ENCODE measurements around the gene CHMP4A.
"Not testable (repeated sequence)": the region's sequence is repeated elsewhere in the genome, so short reads cannot be mapped to it uniquely, and the experiment has no call there.

The CHMP4A gene

GRCh38 chr14:24246765-24247212, 33.5 kb upstream of the CHMP4A start:
- DNase-seq, result no peak

GRCh38 chr14:24245350-24245749, 32.1 kb upstream of the CHMP4A start:
- not testable (repeated sequence) for DNase-seq

DNA sequence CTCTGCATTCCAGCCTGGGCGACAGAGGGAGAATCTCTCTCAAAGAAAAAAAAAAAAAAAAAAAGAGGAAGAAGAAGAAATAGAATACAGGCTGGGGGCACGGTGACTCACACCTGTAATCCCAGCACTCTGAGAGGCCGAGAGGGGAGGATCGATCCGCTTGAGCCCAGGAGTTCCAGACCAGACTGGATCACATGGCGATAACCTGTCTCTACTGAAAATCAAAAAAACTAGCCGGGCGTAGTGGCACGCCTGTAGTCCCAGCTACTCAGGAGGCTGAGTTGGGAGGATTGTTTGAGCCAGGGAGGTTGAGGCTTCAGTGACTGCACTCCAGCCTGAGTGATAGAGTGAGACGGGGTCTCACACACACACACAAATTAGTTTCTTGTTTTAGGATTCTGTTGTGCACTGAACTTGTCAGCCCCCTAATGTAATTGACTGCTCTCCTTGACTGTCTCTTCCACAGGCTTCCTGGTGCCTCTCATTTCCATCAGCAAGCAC, 30.1 kb upstream of the CHMP4A start:
- DNase-seq, result no peak

GRCh38 chr14:24241829-24242443, 28.6 kb upstream of the CHMP4A start:
- peak; percentile 79 for DNase-seq

GRCh38 chr14:24240110-24240918, 27.0 kb upstream of the CHMP4A start:
- no peak for DNase-seq

GRCh38 chr14:24238527-24239037, 25.3 kb upstream of the CHMP4A start:
- DNase-seq, result no peak

DNA sequence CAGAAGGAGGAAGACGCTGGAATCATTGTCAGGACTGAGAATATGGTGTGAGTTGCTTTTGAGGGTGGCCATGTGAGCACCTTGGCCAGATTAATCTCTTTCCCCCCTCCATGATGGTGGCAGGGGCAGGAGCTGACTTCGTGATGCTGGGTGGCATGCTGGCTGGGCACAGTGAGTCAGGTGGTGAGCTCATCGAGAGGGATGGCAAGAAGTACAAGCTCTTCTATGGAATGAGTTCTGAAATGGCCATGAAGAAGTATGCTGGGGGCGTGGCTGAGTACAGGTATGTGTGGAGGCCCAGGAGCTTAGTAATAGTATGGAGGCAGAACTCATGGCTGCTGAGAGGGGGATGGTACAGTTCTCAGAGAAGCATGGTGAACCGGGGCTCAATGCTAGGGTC, 24.8 kb upstream of the CHMP4A start:
- DNase-seq, result no peak

- no peak for DNase-seq
Observed at GRCh38 chr14:24237463-24237955, 24.2 kb upstream of the CHMP4A start.

DNA sequence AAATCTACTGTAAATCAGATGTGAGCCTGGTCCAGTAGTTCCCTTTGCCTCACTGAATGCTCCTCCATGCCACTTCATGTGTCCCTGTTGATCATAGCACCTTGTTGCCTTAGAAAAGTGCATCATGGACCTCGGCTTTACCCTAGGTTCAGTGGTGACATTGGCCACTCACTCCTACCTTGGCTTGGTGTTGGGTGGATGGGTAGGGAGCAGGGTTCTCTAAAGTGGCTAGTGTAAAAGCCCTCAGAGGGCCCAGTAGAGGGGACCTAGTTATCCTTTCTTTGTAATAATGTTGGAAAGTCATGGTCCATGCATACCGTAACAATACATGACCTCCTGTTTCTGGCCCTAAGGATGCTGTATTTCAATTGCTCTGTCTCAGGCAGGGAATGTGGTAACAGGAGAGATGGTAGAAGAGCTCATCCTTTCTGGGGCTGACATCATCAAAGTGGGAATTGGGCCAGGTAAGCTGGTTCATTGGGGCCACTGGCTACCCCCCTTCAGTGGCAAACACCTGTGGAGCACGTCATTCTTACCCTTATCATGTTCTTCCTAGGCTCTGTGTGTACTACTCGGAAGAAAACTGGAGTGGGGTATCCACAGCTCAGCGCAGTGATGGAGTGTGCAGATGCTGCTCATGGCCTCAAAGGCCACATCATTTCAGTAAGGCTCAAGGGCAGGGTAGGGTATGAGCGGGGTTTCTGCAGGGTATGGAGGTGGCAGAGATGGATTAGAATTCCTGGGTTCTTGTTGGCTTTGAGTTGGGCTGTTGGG, 23.6 kb upstream of the CHMP4A start:
- no peak for DNase-seq

DNA sequence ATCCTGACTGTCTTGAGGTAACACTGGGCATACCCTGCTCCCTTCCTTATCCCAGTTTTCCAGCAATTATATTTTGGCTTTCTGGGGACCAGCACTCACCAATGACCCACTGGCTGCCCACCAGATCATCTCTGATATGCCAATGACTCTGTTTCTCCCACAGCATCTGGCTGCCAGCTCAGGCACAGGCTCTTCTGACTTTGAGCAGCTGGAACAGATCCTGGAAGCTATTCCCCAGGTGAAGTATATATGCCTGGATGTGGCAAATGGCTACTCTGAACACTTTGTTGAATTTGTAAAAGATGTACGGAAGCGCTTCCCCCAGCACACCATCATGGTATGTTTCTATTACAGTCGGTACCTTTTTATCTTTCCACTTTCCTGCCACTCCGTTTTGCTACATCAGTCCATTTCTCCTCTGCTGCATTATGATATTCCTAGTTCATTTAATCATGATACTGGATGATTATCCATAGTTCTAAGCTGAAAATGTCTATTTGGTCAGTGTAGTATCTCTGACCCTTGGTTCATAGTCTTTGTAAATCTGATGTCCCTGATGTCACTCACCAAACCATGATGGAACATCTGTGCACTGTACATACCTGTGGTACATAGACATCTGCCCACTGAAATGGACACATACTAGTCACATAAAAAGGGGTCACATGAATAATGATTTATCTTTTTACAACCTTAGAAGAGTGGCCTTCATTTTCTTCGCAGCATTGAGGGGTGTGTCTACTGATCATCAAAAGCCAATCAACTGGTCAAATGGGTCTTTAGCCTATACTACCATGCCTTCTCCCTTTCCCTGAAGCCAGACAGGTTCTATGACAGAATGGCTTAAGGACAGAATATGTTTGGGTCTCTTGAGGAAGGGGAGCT, 22.8 kb upstream of the CHMP4A start:
- no peak for DNase-seq

GRCh38 chr14:24234095-24235005, 21.1 kb upstream of the CHMP4A start:
- DNase-seq, result no peak

- DNase-seq, result no peak
Observed at GRCh38 chr14:24233538-24233866, 20.2 kb upstream of the CHMP4A start.

DNA sequence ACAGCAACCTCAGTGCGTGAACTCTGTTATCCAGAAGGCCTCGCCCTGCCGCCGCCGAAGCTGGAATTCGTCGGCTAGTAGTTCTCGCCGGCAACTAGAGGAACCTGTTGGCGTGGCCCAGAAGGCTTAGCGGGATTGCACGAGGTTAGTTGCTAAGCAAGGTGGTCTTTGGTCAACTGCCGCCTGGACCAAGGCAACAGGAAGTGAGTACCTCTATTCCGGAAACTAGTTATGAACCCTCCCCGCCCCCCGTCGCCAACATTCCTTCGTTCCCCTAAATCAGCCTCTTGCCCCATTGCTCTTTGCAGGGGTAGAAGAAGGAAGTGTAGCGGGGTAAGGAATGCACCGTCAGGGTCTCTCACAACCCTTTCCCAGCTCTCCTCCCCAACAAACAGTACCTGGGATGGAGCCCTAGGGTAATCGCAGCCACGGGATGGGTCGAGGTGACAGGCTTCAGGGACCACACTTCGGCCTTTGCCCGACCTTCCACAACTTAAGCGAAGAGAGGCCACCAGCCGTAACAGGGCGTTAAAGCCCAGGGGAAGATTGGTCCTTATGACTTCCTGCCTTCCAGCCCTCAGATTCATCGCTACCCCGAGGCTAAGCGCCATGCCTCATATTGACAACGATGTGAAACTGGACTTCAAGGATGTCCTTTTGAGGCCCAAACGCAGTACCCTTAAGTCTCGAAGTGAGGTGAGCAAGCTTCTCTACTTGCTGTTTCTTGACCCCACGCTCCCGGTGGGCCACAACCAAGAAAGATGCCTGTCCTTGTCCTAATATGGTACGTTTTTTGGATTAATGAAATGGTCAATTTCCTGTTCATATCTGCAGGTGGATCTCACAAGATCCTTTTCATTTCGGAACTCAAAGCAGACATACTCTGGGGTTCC, 19.6 kb upstream of the CHMP4A start, which contains the start of gene GMPR2:
TSS of gene GMPR2 (plus strand) at position 285 of the 893 bp plus-strand sequence. CDS start at position 610, 325 bp downstream.
- no peak for DNase-seq

DNA sequence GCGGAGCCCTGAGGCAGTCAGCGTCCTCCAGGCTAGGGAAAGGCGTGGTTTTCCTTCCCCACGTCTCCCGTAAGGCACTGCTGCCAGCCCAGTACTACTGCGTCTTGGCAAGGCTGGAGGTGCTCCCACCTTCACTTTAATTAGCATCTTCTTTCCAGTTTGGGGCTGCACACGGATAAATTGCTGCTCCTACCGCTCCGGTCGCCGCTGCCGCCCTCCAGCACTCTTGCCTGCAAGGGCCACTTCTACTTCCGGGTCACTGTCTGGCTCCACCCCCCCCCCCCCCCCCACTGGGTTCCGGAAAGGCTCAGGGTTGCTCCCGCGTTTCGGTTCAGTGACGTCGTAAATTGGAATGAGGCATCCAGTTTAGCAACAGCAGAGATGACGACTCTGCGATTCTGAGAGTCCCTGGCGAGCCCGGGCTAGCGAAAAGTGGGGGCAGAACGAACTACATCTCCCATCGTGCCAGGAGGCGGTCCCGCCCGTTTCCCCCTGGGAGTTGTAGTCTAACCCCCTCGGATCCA, 18.9 kb upstream of the CHMP4A start, which contains the start of gene NEDD8:
TSS of gene NEDD8 (minus strand) at position 247 of the 524 bp plus-strand sequence. CDS start at position 147, 100 bp downstream.
- peak; percentile 81 for DNase-seq

DNA sequence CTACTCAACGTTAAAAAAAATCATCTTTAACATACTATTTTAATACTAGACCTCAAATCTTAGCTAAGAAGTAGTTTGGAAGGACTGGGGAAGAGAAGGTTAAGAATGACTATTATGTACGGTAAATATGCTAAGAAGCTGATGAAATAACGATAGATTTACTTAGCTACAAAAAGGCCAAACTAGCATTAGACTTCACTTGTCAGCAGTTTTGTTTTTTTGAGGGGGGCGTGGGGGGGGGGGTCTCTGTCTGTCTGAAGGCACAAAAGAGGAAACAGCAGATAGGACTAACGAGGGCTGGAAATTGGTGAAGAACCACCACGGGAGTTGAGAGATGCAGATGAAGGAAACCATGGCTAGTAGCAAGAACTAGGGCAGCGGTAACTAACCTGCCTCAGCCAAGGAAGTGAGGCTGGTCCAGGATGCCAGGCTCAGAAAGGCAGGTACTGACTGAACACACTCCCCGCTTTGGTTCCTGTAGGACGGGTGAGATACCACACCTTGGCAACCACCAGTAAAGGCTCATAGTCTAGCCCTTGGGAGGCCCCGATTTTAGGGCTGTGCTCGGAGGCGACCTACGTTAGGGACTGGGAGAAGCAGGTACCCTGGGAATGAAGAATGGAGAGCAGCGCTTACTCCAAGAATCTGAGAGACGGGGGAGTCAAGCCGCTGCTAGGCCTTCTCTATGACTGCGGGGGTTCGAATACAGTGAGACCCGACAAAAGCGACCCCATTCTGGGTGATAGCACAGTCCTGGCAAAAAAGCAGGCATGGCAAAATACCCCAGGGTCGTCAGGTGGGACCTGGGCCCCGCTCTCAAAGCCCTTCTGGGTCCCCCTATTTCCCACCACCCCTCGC, 18.2 kb upstream of the CHMP4A start:
- DNase-seq, result no peak

DNA sequence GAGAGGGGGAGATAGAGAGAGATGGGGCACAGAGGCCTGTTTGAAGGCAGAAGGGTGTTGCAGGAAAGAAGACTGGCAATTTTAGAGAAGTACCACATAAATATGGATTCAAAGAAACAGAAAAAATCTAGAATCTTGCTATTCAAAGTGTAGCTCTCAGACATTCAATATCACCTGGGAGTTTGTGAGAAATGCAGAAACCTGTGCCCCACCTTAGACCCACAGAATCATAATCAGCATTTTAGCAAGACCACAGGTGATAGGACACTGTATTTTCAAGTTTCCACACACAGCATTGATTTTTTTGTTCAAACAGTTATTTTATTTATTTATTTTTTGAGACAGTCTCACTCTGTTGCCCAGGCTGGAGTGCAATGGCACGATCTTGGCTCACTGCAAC, 15.6 kb upstream of the CHMP4A start:
- DNase-seq, result no peak

- DNase-seq, result no peak
Observed at GRCh38 chr14:24226473-24226872, 13.2 kb upstream of the CHMP4A start.

GRCh38 chr14:24224618-24225071, 11.4 kb upstream of the CHMP4A start:
- no peak for DNase-seq

Data from NCI-H1048 (cell line).